ENCODE results near the gene HSFX4. TPM values are rescaled to one million over a fixed set of nuclear protein-coding genes. Genes with fewer than 3 reads are reported as not detected.

HSFX4 gene
- total RNA-seq, 1 donor from 2014 or later: not detected

- H3K4me3 ChIP-seq (ENCODE audit: low read length in 3 of 3): no peak overlapping the region
These were observed 18.6 kb downstream of the HSFX4 start for GRCh38 chrX:149948016-149948415.

GRCh38 chrX:149949743-149950436 is 20.5 kb downstream of the HSFX4 start:
- H3K27me3 ChIP-seq (ENCODE audit: control insufficient read depth in 3 of 3, insufficient read depth in 3 of 3, low read length in 3 of 3): no peaks in the 10 kb centered on the region
- H3K27ac ChIP-seq (ENCODE audit: low read depth, low read length): no peak overlapping the region

More at GRCh38 chrX:149948016-149948415, 18.6 kb downstream of the HSFX4 start:
- Histone ChIP-seq H3K27ac (ENCODE audit: low read depth, low read length) (no peak overlapping the region), H3K4me1 (ENCODE audit: control insufficient read depth in 3 of 3, insufficient read depth in 3 of 3, low read length in 3 of 3) (peaks cover 0 to 7% (median 0%) of the 10 kb centered on the region in 3 donors), H3K9ac (ENCODE audit: low read depth in 1 of 3, low read length in 3 of 3) (no peak overlapping the region), H3K27me3 (ENCODE audit: control insufficient read depth in 3 of 3, insufficient read depth in 3 of 3, low read length in 3 of 3) (no peaks in the 10 kb centered on the region), H3K9me3 (ENCODE audit: control insufficient read depth in 3 of 3, low read length in 3 of 3) (no peaks in the 10 kb centered on the region), H3K36me3 (ENCODE audit: control insufficient read depth in 3 of 3, insufficient read depth in 3 of 3, low read length in 3 of 3) (peaks cover 0 to 5% (median 2%) of the 10 kb centered on the region in 3 donors)

GRCh38 chrX:149950681-149951080 is 21.3 kb downstream of the HSFX4 start:
- H3K4me3 ChIP-seq (ENCODE audit: low read length in 3 of 3): no peak overlapping the region
- no peak overlapping the region for H3K9ac ChIP-seq (ENCODE audit: low read depth in 1 of 3, low read length in 3 of 3)
- H3K4me1 ChIP-seq (ENCODE audit: control insufficient read depth in 3 of 3, insufficient read depth in 3 of 3, low read length in 3 of 3): peaks cover 0 to 7% (median 0%) of the 10 kb centered on the region in 3 donors
- peaks cover 0 to 3% (median 2%) of the 10 kb centered on the region in 3 donors for H3K36me3 ChIP-seq (ENCODE audit: control insufficient read depth in 3 of 3, insufficient read depth in 3 of 3, low read length in 3 of 3)
- H3K27me3 ChIP-seq (ENCODE audit: control insufficient read depth in 3 of 3, insufficient read depth in 3 of 3, low read length in 3 of 3): no peaks in the 10 kb centered on the region
- no peak overlapping the region for H3K27ac ChIP-seq (ENCODE audit: low read depth, low read length)
- H3K9me3 ChIP-seq (ENCODE audit: control insufficient read depth in 3 of 3, low read length in 3 of 3): no peaks in the 10 kb centered on the region

More at GRCh38 chrX:149949743-149950436, 20.5 kb downstream of the HSFX4 start:
- Histone ChIP-seq H3K4me3 (ENCODE audit: low read length in 3 of 3) (no peak overlapping the region), H3K9me3 (ENCODE audit: control insufficient read depth in 3 of 3, low read length in 3 of 3) (no peaks in the 10 kb centered on the region), H3K4me1 (ENCODE audit: control insufficient read depth in 3 of 3, insufficient read depth in 3 of 3, low read length in 3 of 3) (peaks cover 0 to 7% (median 0%) of the 10 kb centered on the region in 3 donors), H3K9ac (ENCODE audit: low read depth in 1 of 3, low read length in 3 of 3) (no peak overlapping the region), H3K36me3 (ENCODE audit: control insufficient read depth in 3 of 3, insufficient read depth in 3 of 3, low read length in 3 of 3) (peaks cover 0 to 3% (median 2%) of the 10 kb centered on the region in 3 donors)

- no peaks in the 10 kb centered on the region for H3K27me3 ChIP-seq (ENCODE audit: control insufficient read depth in 3 of 3, insufficient read depth in 3 of 3, low read length in 3 of 3)
- H3K9ac ChIP-seq (ENCODE audit: low read depth in 1 of 3, low read length in 3 of 3): no peak overlapping the region
- H3K9me3 ChIP-seq (ENCODE audit: control insufficient read depth in 3 of 3, low read length in 3 of 3): no peaks in the 10 kb centered on the region
- peaks cover 0 to 2% (median 0%) of the 10 kb centered on the region in 3 donors for H3K4me1 ChIP-seq (ENCODE audit: control insufficient read depth in 3 of 3, insufficient read depth in 3 of 3, low read length in 3 of 3)
- H3K36me3 ChIP-seq (ENCODE audit: control insufficient read depth in 3 of 3, insufficient read depth in 3 of 3, low read length in 3 of 3): peaks cover 0 to 3% (median 0%) of the 10 kb centered on the region in 3 donors
- H3K27ac ChIP-seq (ENCODE audit: low read depth, low read length): no peak overlapping the region
- H3K4me3 ChIP-seq (ENCODE audit: low read length in 3 of 3): no peak overlapping the region
These were observed 32.2 kb downstream of the HSFX4 start for GRCh38 chrX:149961572-149961971.

GRCh38 chrX:149962010-149962409 is 32.6 kb downstream of the HSFX4 start:
- no peaks in the 10 kb centered on the region for H3K27me3 ChIP-seq (ENCODE audit: control insufficient read depth in 3 of 3, insufficient read depth in 3 of 3, low read length in 3 of 3)
- no peaks in the 10 kb centered on the region for H3K9me3 ChIP-seq (ENCODE audit: control insufficient read depth in 3 of 3, low read length in 3 of 3)
- H3K9ac ChIP-seq (ENCODE audit: low read depth in 1 of 3, low read length in 3 of 3): no peak overlapping the region
- H3K4me1 ChIP-seq (ENCODE audit: control insufficient read depth in 3 of 3, insufficient read depth in 3 of 3, low read length in 3 of 3): peaks cover 0 to 2% (median 0%) of the 10 kb centered on the region in 3 donors
- no peak overlapping the region for H3K27ac ChIP-seq (ENCODE audit: low read depth, low read length)
- H3K36me3 ChIP-seq (ENCODE audit: control insufficient read depth in 3 of 3, insufficient read depth in 3 of 3, low read length in 3 of 3): peaks cover 0 to 3% (median 0%) of the 10 kb centered on the region in 3 donors
- no peak overlapping the region for H3K4me3 ChIP-seq (ENCODE audit: low read length in 3 of 3)

- no peak overlapping the region for H3K27ac ChIP-seq (ENCODE audit: low read depth, low read length)
- no peaks in the 10 kb centered on the region for H3K27me3 ChIP-seq (ENCODE audit: control insufficient read depth in 3 of 3, insufficient read depth in 3 of 3, low read length in 3 of 3)
- no peak overlapping the region for H3K4me3 ChIP-seq (ENCODE audit: low read length in 3 of 3)
- no peak overlapping the region for H3K9ac ChIP-seq (ENCODE audit: low read depth in 1 of 3, low read length in 3 of 3)
- H3K4me1 ChIP-seq (ENCODE audit: control insufficient read depth in 3 of 3, insufficient read depth in 3 of 3, low read length in 3 of 3): peaks cover 0 to 2% (median 0%) of the 10 kb centered on the region in 3 donors
- H3K36me3 ChIP-seq (ENCODE audit: control insufficient read depth in 3 of 3, insufficient read depth in 3 of 3, low read length in 3 of 3): peaks cover 0 to 3% (median 0%) of the 10 kb centered on the region in 3 donors
- no peaks in the 10 kb centered on the region for H3K9me3 ChIP-seq (ENCODE audit: control insufficient read depth in 3 of 3, low read length in 3 of 3)
These were observed 33.7 kb downstream of the HSFX4 start for GRCh38 chrX:149962859-149963757.

GRCh38 chrX:149979126-149979644 is 49.8 kb downstream of the HSFX4 start:
- H3K27me3 ChIP-seq (ENCODE audit: control insufficient read depth in 3 of 3, insufficient read depth in 3 of 3, low read length in 3 of 3): no peaks in the 10 kb centered on the region
- H3K36me3 ChIP-seq (ENCODE audit: control insufficient read depth in 3 of 3, insufficient read depth in 3 of 3, low read length in 3 of 3): no peaks in the 10 kb centered on the region
- no peak overlapping the region for H3K9ac ChIP-seq (ENCODE audit: low read depth in 1 of 3, low read length in 3 of 3)
- no peak overlapping the region for H3K27ac ChIP-seq (ENCODE audit: low read depth, low read length)
- H3K9me3 ChIP-seq (ENCODE audit: control insufficient read depth in 3 of 3, low read length in 3 of 3): no peaks in the 10 kb centered on the region
- peaks cover 0 to 3% (median 2%) of the 10 kb centered on the region in 3 donors for H3K4me1 ChIP-seq (ENCODE audit: control insufficient read depth in 3 of 3, insufficient read depth in 3 of 3, low read length in 3 of 3)
- no peak overlapping the region for H3K4me3 ChIP-seq (ENCODE audit: low read length in 3 of 3)

Other genes starting within 250 kb of the HSFX4 start
- gene MAGEA11, start 217.5 kb upstream of the HSFX4 start, total RNA-seq: not detected
- gene HSFX1, start 155.5 kb upstream of the HSFX4 start, total RNA-seq: under 0.01 TPM
- gene MAGEA9, start 147.6 kb upstream of the HSFX4 start, total RNA-seq: not detected
- gene MAGEA8, start 48.4 kb upstream of the HSFX4 start, total RNA-seq: not detected
- gene EOLA2, start 8.9 kb downstream of the HSFX4 start, total RNA-seq: 8.9 TPM

Measured in skeletal muscle tissue (tissue), 4 donors.